ENCODE measurements around the gene FCAR. TPM values are rescaled to one million over a fixed set of nuclear protein-coding genes. Genes with fewer than 3 reads are reported as not detected.
"Not testable (repeated sequence)": the region's sequence is repeated elsewhere in the genome, so short reads cannot be mapped to it uniquely, and the experiment has no call there.

The FCAR gene
- total and polyA plus RNA-seq, 4 donors = 0.39 to 2.4 (median 2.2) TPM; not detected in 1

- Histone ChIP-seq H3K4me1 (ENCODE audit: control insufficient read depth in 4 of 4, insufficient read depth in 4 of 4, low read length in 3 of 4) (no peaks in the 10 kb centered on the region), H3K9ac (ENCODE audit: low read depth in 1 of 2, low read length in 2 of 2) (no peak overlapping the region), H3K9me3 (ENCODE audit: control insufficient read depth in 4 of 4, low read length in 3 of 4) (no peaks in the 10 kb centered on the region), H3K27me3 (ENCODE audit: control insufficient read depth in 4 of 4, insufficient read depth in 4 of 4, low read length in 3 of 4) (no peaks in the 10 kb centered on the region), H3K27ac (ENCODE audit: low read depth in 1 of 2, low read length in 2 of 2) (no peak overlapping the region), H3K36me3 (ENCODE audit: control insufficient read depth in 4 of 4, insufficient read depth in 3 of 4, low read depth in 1 of 4, low read length in 3 of 4) (no peaks in the 10 kb centered on the region), H3K4me3 (ENCODE audit: low read depth in 1 of 3, low read length in 3 of 3) (no peak overlapping the region)
- TF ChIP-seq EGR1 (IDR thresholded peaks at IDR 0.05; ENCODE audit: low read depth in 2 of 2) = no peak
- no peak for DNase-seq (ENCODE audit: low spot score)
- 91% methylated on average over 6 of the region's 6 CpGs for WGBS
Measured at GRCh38 chr19:54903303-54903702, 29.3 kb downstream of the FCAR start.

GRCh38 chr19:54904261-54904660 is 30.2 kb downstream of the FCAR start:
- H3K27ac ChIP-seq (ENCODE audit: low read depth in 1 of 2, low read length in 2 of 2); H3K27me3 ChIP-seq (ENCODE audit: control insufficient read depth in 4 of 4, insufficient read depth in 4 of 4, low read length in 3 of 4); H3K4me1 ChIP-seq (ENCODE audit: control insufficient read depth in 4 of 4, insufficient read depth in 4 of 4, low read length in 3 of 4); H3K36me3 ChIP-seq (ENCODE audit: control insufficient read depth in 4 of 4, insufficient read depth in 3 of 4, low read depth in 1 of 4, low read length in 3 of 4); DNase-seq (ENCODE audit: low spot score); H3K4me3 ChIP-seq (ENCODE audit: low read depth in 1 of 3, low read length in 3 of 3); H3K9ac ChIP-seq (ENCODE audit: low read depth in 1 of 2, low read length in 2 of 2); H3K9me3 ChIP-seq (ENCODE audit: control insufficient read depth in 4 of 4, low read length in 3 of 4): not testable (repeated sequence)
- 71% methylated on average over 4 of the region's 4 CpGs for WGBS

GRCh38 chr19:54905421-54905802 is 31.4 kb downstream of the FCAR start:
- WGBS = 29% methylated on average over 5 of the region's 5 CpGs
- Histone ChIP-seq H3K27ac (ENCODE audit: low read depth in 1 of 2, low read length in 2 of 2) (no peak overlapping the region), H3K9me3 (ENCODE audit: control insufficient read depth in 4 of 4, low read length in 3 of 4) (peaks cover 0 to 2% (median 0%) of the 10 kb centered on the region in 4 donors)

GRCh38 chr19:54905803-54906511 is 31.9 kb downstream of the FCAR start, which contains the start of gene NCR1:
Gene NCR1, plus strand, starts transcription at chr19:54906148. Its CDS starts 40 bp downstream, at chr19:54906188.
- Histone ChIP-seq H3K9ac (ENCODE audit: low read depth in 1 of 2, low read length in 2 of 2) (no peak within 1 kb of the TSS), H3K27ac (ENCODE audit: low read depth in 1 of 2, low read length in 2 of 2) (no peak within 1 kb of the TSS), H3K9me3 (ENCODE audit: control insufficient read depth in 4 of 4, low read length in 3 of 4) (peaks cover 0 to 2% (median 0%) of the 10 kb centered on the region in 4 donors), H3K27me3 (ENCODE audit: control insufficient read depth in 4 of 4, insufficient read depth in 4 of 4, low read length in 3 of 4) (peaks cover 0 to 2% (median 0%) of the 10 kb centered on the region in 4 donors), H3K4me1 (ENCODE audit: control insufficient read depth in 4 of 4, insufficient read depth in 4 of 4, low read length in 3 of 4) (no peaks in the 10 kb centered on the region), H3K4me3 (ENCODE audit: low read depth in 1 of 3, low read length in 3 of 3) (no peak within 1 kb of the TSS), H3K36me3 (ENCODE audit: control insufficient read depth in 4 of 4, insufficient read depth in 3 of 4, low read depth in 1 of 4, low read length in 3 of 4) (no peaks in the 10 kb centered on the region)
- 39% methylated on average over 22 of the region's 22 CpGs for WGBS
- DNase-seq (ENCODE audit: low spot score) = no peak
- TF ChIP-seq JUND (IDR thresholded peaks at IDR 0.05) (no peak), SP1 (IDR thresholded peaks at IDR 0.05) (no peak), CTCF (IDR thresholded peaks at IDR 0.05; ENCODE audit: low read depth, low read length, missing input control) (no peak), ATF3 (IDR thresholded peaks at IDR 0.05) (no peak)

More at GRCh38 chr19:54905421-54905802, 31.4 kb downstream of the FCAR start:
- TF ChIP-seq RAD21 (IDR thresholded peaks at IDR 0.05) (no peak), TAF1 (conservative IDR thresholded peaks at IDR 0.05) (no peak), MAX (IDR thresholded peaks at IDR 0.05) (no peak), ATF3 (IDR thresholded peaks at IDR 0.05) (no peak)
- Histone ChIP-seq H3K27me3 (ENCODE audit: control insufficient read depth in 4 of 4, insufficient read depth in 4 of 4, low read length in 3 of 4) (peaks cover 0 to 2% (median 0%) of the 10 kb centered on the region in 4 donors), H3K4me1 (ENCODE audit: control insufficient read depth in 4 of 4, insufficient read depth in 4 of 4, low read length in 3 of 4) (no peaks in the 10 kb centered on the region), H3K36me3 (ENCODE audit: control insufficient read depth in 4 of 4, insufficient read depth in 3 of 4, low read depth in 1 of 4, low read length in 3 of 4) (no peaks in the 10 kb centered on the region), H3K4me3 (ENCODE audit: low read depth in 1 of 3, low read length in 3 of 3) (no peak overlapping the region), H3K9ac (ENCODE audit: low read depth in 1 of 2, low read length in 2 of 2) (no peak overlapping the region)
- no peak for DNase-seq (ENCODE audit: low spot score)
